SK-N-MC (cell line): Measurements from ENCODE around the gene GCSH.

Experiments
- EZH2 ChIP-seq: fragments of 200-600 bp; sonication (generic); IDR thresholded peaks from one replicate; pipeline ENCODE4 v1.6.1; 2017; ENCODE audit warnings: antibody characterized with exemption
- FOXP2 ChIP-seq: optimal IDR thresholded peaks from 2 replicates; pipeline ENCODE3; 2011; ENCODE audit warnings: mild to moderate bottlenecking, moderate library complexity; ENCODE audit not compliant: insufficient read depth; ENCODE audit errors: extremely low read length, control extremely low read depth
- POLR2AphosphoS5 ChIP-seq: IDR thresholded peaks from 2 replicates; pipeline ENCODE4 v1.6.1; 2012; ENCODE audit warnings: mild to moderate bottlenecking, low read depth, low read length, borderline replicate concordance

- TF ChIP-seq EZH2 (no peak), POLR2AphosphoS5 (no peak), FOXP2 (no peak)
These were observed 27.1 kb upstream of the GCSH start for GRCh38 chr16:81123092-81123852.
